Activated T-cell treated with anti-CD3 and anti-CD28 coated beads for 1 hour (primary cell): ENCODE data around the gene IL10RA.

Source experiments
- DNase-seq: peaks from one replicate; pipeline ENCODE4 v3.0.0-alpha.2; 2020; ENCODE audit warnings: low read depth

IL10RA gene

GRCh38 chr11:117992620-117993019 is 6.4 kb downstream of the IL10RA start:
- DNase-seq, result no peak

GRCh38 chr11:117993988-117994745 is 8.0 kb downstream of the IL10RA start:
- no peak for DNase-seq

- DNase-seq, result no peak
Measured at GRCh38 chr11:117995472-117995871, 9.3 kb downstream of the IL10RA start.

- DNase-seq, result no peak
Measured at GRCh38 chr11:117996058-117996457, 9.9 kb downstream of the IL10RA start.

GRCh38 chr11:117997406-117997805 is 11.2 kb downstream of the IL10RA start:
- DNase-seq, result no peak

- DNase-seq, result no peak
Measured at GRCh38 chr11:117997823-117998579, 11.8 kb downstream of the IL10RA start.

- DNase-seq, result no peak
Measured at GRCh38 chr11:117998664-117999353, 12.6 kb downstream of the IL10RA start.

- no peak for DNase-seq
Measured at GRCh38 chr11:117999354-117999993, 13.3 kb downstream of the IL10RA start.

GRCh38 chr11:118000067-118000849 is 14.1 kb downstream of the IL10RA start:
- DNase-seq, result no peak

- no peak for DNase-seq
Measured at GRCh38 chr11:118000850-118001228, 14.6 kb downstream of the IL10RA start.

GRCh38 chr11:118001494-118001971 is 15.3 kb downstream of the IL10RA start:
- DNase-seq, result no peak

GRCh38 chr11:118002010-118002540 is 15.9 kb downstream of the IL10RA start:
- DNase-seq, result no peak

GRCh38 chr11:118002541-118003423 is 16.6 kb downstream of the IL10RA start:
- DNase-seq, result no peak

GRCh38 chr11:118003456-118003855 is 17.3 kb downstream of the IL10RA start:
- no peak for DNase-seq

GRCh38 chr11:118004543-118005223 is 18.5 kb downstream of the IL10RA start:
- no peak for DNase-seq

GRCh38 chr11:118005224-118006152 is 19.3 kb downstream of the IL10RA start:
- no peak for DNase-seq

- no peak for DNase-seq
Measured at GRCh38 chr11:118006153-118006534, 19.9 kb downstream of the IL10RA start.

- DNase-seq, result no peak
Measured at GRCh38 chr11:118007040-118007439, 20.8 kb downstream of the IL10RA start.
